Endothelial cell of umbilical vein (primary cell): ENCODE data around the gene CHST11.

Experiments used
- EZH2 ChIP-seq: IDR thresholded peaks from 2 replicates; pipeline ENCODE4 v1.6.1; 2012; ENCODE audit warnings: borderline replicate concordance, low read depth, mild to moderate bottlenecking, moderate library complexity, low read length, inconsistent platforms; ENCODE audit not compliant: severe bottlenecking
- MYC ChIP-seq: IDR thresholded peaks from one replicate; pipeline ENCODE4 v1.6.1; 2011; ENCODE audit warnings: mild to moderate bottlenecking, low read depth, low read length
- POLR2A ChIP-seq: IDR thresholded peaks from 2 replicates; pipeline ENCODE4 v1.6.1; 2012; ENCODE audit warnings: low read depth, mild to moderate bottlenecking, control low read depth, low read length
- POLR2AphosphoS5 ChIP-seq: IDR thresholded peaks from 2 replicates; pipeline ENCODE4 v1.6.1; 2012; ENCODE audit warnings: low read depth, mild to moderate bottlenecking, control low read depth, low read length, moderate library complexity; ENCODE audit not compliant: insufficient read depth
- TF ChIP-seq, protein P1 (sequence below), 2 donors: IDR thresholded peaks; 1 replicate in 1 of 2; 2 replicates in 1 of 2; pipeline ENCODE4 v1.5.1; 2011; ENCODE audit warnings: low read length in 2 of 2, mild to moderate bottlenecking in 2 of 2, moderate library complexity in 2 of 2, control low read depth in 1 of 2, inconsistent platforms in 1 of 2, low read depth in 1 of 2; ENCODE audit not compliant: insufficient read depth in 1 of 2; ENCODE audit errors: extremely low read depth in 1 of 2

DNA sequence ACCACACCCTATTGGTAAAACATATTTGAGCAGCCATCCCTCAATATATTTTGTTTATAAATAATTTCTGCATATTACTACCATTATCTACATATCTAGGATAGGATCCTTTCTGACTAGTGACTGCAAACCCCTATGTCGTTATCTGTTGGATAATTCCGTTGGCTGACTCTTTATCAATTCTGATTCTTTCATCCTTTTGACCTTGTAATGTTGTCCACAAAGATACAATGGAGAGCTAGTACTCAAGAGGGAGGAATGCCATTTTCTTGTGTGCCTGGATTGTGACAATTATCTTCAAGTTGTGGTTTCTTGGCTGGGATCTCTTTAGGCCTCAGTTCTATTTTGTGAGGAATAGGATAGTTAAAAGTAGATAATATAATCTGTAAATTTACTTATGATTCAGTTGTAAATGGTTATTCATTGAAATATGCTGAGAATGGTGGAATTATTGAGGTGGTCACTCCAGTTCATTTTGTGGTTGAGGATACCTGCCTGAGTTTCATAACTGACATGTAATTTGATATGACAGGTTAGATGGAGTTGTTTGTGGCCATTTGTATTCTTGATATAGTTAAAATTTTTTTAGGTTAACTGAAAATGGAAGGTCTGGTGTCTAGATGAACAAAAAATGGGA is 10.1 kb downstream of the CHST11 start:
- TF ChIP-seq, protein P1, sequence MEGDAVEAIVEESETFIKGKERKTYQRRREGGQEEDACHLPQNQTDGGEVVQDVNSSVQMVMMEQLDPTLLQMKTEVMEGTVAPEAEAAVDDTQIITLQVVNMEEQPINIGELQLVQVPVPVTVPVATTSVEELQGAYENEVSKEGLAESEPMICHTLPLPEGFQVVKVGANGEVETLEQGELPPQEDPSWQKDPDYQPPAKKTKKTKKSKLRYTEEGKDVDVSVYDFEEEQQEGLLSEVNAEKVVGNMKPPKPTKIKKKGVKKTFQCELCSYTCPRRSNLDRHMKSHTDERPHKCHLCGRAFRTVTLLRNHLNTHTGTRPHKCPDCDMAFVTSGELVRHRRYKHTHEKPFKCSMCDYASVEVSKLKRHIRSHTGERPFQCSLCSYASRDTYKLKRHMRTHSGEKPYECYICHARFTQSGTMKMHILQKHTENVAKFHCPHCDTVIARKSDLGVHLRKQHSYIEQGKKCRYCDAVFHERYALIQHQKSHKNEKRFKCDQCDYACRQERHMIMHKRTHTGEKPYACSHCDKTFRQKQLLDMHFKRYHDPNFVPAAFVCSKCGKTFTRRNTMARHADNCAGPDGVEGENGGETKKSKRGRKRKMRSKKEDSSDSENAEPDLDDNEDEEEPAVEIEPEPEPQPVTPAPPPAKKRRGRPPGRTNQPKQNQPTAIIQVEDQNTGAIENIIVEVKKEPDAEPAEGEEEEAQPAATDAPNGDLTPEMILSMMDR (IDR thresholded peaks at IDR 0.05; ENCODE audit: extremely low read depth in 1 of 2, insufficient read depth in 1 of 2, low read depth in 1 of 2, low read length in 2 of 2) = no peak
- TF ChIP-seq POLR2A (no peak), POLR2AphosphoS5 (no peak), EZH2 (no peak), MYC (no peak)
